GM12878 (cell line): Measurements from ENCODE around the gene HADHA. TPM values are rescaled to one million over a fixed set of nuclear protein-coding genes. Genes with fewer than 3 reads are reported as not detected.

Experiments used
- ATAC-seq: fragments of 200-7000 bp; cut with Tn5 transposase; 3 replicates; pipeline ENCODE4 v1.9.1; 2020; ENCODE audit warnings: mild to moderate bottlenecking, moderate library complexity
- BruUV-seq: library from RNA; stranded (reverse); fragments of 400-500 nt; replicated peaks from 2 replicates; lab custom pipeline; 2021; lab: Mats Ljungman, UMichigan
- CTCF ChIA-PET: fragments of 300-600 bp; sonication (Branson Sonifier 250); formaldehyde crosslinking; extraction: SDS; loops from one replicate; lab custom pipeline; 2021; ENCODE audit warnings: inconsistent platforms; lab: Yijun Ruan, JAX
- POLR2A ChIA-PET: fragments of 350-600 bp; formaldehyde crosslinking; extraction: SDS; loops from one replicate; lab custom pipeline; 2021; ENCODE audit warnings: inconsistent platforms; lab: Charles Lee
- RAD21 ChIA-PET: fragments of 300-600 bp; sonication (Branson Sonifier 250); formaldehyde crosslinking; loops from one replicate; lab custom pipeline; 2023; ENCODE audit warnings: antibody characterized with exemption; ENCODE audit not compliant: unreplicated experiment; lab: Charles Lee
- SMC1A ChIA-PET: fragments of 300-600 bp; sonication (Branson Sonifier 250); formaldehyde crosslinking; loops from one replicate; lab custom pipeline; 2023; ENCODE audit not compliant: unreplicated experiment, uncharacterized antibody; lab: Charles Lee
- DNase-seq: peaks from one replicate; pipeline ENCODE4 v3.0.0-alpha.2; 2011; ENCODE audit warnings: low read depth, low spot score
- FAIRE-seq: peaks from 3 replicates; lab custom pipeline; 2011; peaks lifted over from hg19 to GRCh38; lab: Jason Lieb, UNC
- H2AFZ ChIP-seq: 2 replicates; pipeline ENCODE4 v1.6.0; 2011; ENCODE audit warnings: low read depth, low read length, control low read depth; ENCODE audit not compliant: control insufficient read depth
- H3K27ac ChIP-seq: 2 replicates; pipeline ENCODE4 v1.5.1; 2011; ENCODE audit warnings: control low read depth; ENCODE audit not compliant: control insufficient read depth, insufficient read depth
- H3K27me3 ChIP-seq, 2 experiments: replicated peaks in 1 of 2; 2 replicates each; pipeline versions ENCODE4 v1.6.0 to v1.6.1; 2011; ENCODE audit warnings: low read length in 1 of 2; ENCODE audit not compliant: control insufficient read depth in 2 of 2, insufficient read depth in 2 of 2
- H3K36me3 ChIP-seq, 2 experiments: 2 replicates each; pipeline ENCODE4 v1.5.1; 2011; ENCODE audit warnings: low read length in 1 of 2; ENCODE audit not compliant: control insufficient read depth in 2 of 2, insufficient read depth in 2 of 2
- H3K4me1 ChIP-seq: 2 replicates; pipeline ENCODE4 v1.6.1; 2011; ENCODE audit warnings: mild to moderate bottlenecking, low read length, moderate library complexity, mixed read lengths; ENCODE audit not compliant: control insufficient read depth, insufficient read depth
- H3K4me2 ChIP-seq: 2 replicates; pipeline ENCODE4 v1.6.0; 2011; ENCODE audit warnings: control low read depth; ENCODE audit not compliant: control insufficient read depth, insufficient read depth
- H3K4me3 ChIP-seq: fragments of 200-600 bp; sonication (generic); 2 replicates; pipeline ENCODE4 v1.5.1; 2016
- H3K79me2 ChIP-seq: 2 replicates; pipeline ENCODE4 v1.6.0; 2011; ENCODE audit warnings: low read length; ENCODE audit not compliant: control insufficient read depth, insufficient read depth
- H3K9ac ChIP-seq: 2 replicates; pipeline ENCODE4 v1.8.0; 2011; ENCODE audit warnings: low read length, control low read depth, mixed read lengths; ENCODE audit not compliant: control insufficient read depth, insufficient read depth
- H3K9me3 ChIP-seq: replicated peaks from 3 replicates; pipeline ENCODE4 v1.5.1; 2011; ENCODE audit warnings: mild to moderate bottlenecking, low read length; ENCODE audit not compliant: control insufficient read depth, insufficient read depth
- H4K20me1 ChIP-seq: 2 replicates; pipeline ENCODE4 v1.6.0; 2011; ENCODE audit not compliant: control insufficient read depth, insufficient read depth
- BACH1 ChIP-seq: fragments of 450-650 bp; IDR thresholded peaks from 2 replicates; pipeline ENCODE4 v1.6.1; 2017; ENCODE audit warnings: mild to moderate bottlenecking, borderline replicate concordance
- BHLHE40 ChIP-seq, 2 experiments: fragments of 450-650 bp in 1 of 2; IDR thresholded peaks; 2 replicates each; pipeline ENCODE4 v1.6.1; 2011 to 2017; ENCODE audit warnings: low read depth in 2 of 2, borderline replicate concordance in 1 of 2, improper control_type of control experiment in 1 of 2, low read length in 1 of 2, mild to moderate bottlenecking in 1 of 2
- BMI1 ChIP-seq: fragments of 450-650 bp; IDR thresholded peaks from 2 replicates; pipeline ENCODE4 v1.6.1; 2016; ENCODE audit warnings: mild to moderate bottlenecking, moderate library complexity, borderline replicate concordance
- CBX5 ChIP-seq: sonication (generic); IDR thresholded peaks from 2 replicates; pipeline ENCODE4 v1.6.1; 2016; ENCODE audit warnings: low read depth, moderate library complexity, mild to moderate bottlenecking, inconsistent platforms
- DPF2 ChIP-seq: fragments of 450-650 bp; IDR thresholded peaks from 2 replicates; pipeline ENCODE4 v1.6.1; 2017; ENCODE audit warnings: mild to moderate bottlenecking
- IKZF1 ChIP-seq: fragments of 450-650 bp; conservative IDR thresholded peaks from 2 replicates; pipeline ENCODE4 v1.6.1; 2017; ENCODE audit warnings: antibody characterized with exemption, mild to moderate bottlenecking
- IKZF2 ChIP-seq, 2 experiments: fragments of 450-650 bp; IDR thresholded peaks; 2 replicates each; pipeline ENCODE4 v1.6.1; 2017; ENCODE audit warnings: mild to moderate bottlenecking in 2 of 2, moderate library complexity in 2 of 2
- MEF2A ChIP-seq: IDR thresholded peaks from 2 replicates; pipeline ENCODE4 v1.6.1; 2011; ENCODE audit warnings: low read depth, mild to moderate bottlenecking, low read length, moderate library complexity; ENCODE audit not compliant: insufficient read depth
- MEF2B ChIP-seq: fragments of 450-650 bp; IDR thresholded peaks from 2 replicates; pipeline ENCODE4 v1.6.1; 2018; ENCODE audit warnings: mild to moderate bottlenecking, moderate library complexity; ENCODE audit not compliant: partially characterized antibody, poor library complexity, severe bottlenecking
- MTA2 ChIP-seq: fragments of 450-650 bp; IDR thresholded peaks from 2 replicates; pipeline ENCODE4 v1.6.1; 2016; ENCODE audit warnings: low read depth, mild to moderate bottlenecking, moderate library complexity
- RUNX3 ChIP-seq: IDR thresholded peaks from 2 replicates; pipeline ENCODE4 v1.6.1; 2012; ENCODE audit warnings: low read length, inconsistent platforms
- SMAD1 ChIP-seq: fragments of 450-650 bp; IDR thresholded peaks from 2 replicates; pipeline ENCODE4 v1.6.1; 2018; ENCODE audit warnings: mild to moderate bottlenecking, low read depth; ENCODE audit not compliant: partially characterized antibody
- SP1 ChIP-seq: IDR thresholded peaks from one replicate; pipeline ENCODE4 v1.6.1; 2011; ENCODE audit warnings: low read depth, low read length
- SPI1 ChIP-seq: IDR thresholded peaks from 2 replicates; pipeline ENCODE4 v1.6.1; 2011; ENCODE audit warnings: low read depth, mild to moderate bottlenecking, low read length, moderate library complexity, borderline replicate concordance; ENCODE audit not compliant: insufficient read depth
- TCF7 ChIP-seq: IDR thresholded peaks from 2 replicates; pipeline ENCODE4 v1.6.1; 2014; ENCODE audit warnings: antibody characterized with exemption, borderline replicate concordance
- ZBTB33 ChIP-seq: fragments of 450-650 bp; IDR thresholded peaks from 2 replicates; pipeline ENCODE4 v1.6.1; 2017; ENCODE audit warnings: mild to moderate bottlenecking
- ZNF24 ChIP-seq: fragments of 450-650 bp; IDR thresholded peaks from 2 replicates; pipeline ENCODE4 v1.6.1; 2017; ENCODE audit warnings: antibody characterized with exemption, mild to moderate bottlenecking
- ZNF274 ChIP-seq: IDR thresholded peaks from one replicate; pipeline ENCODE4 v1.8.0; 2011; ENCODE audit not compliant: insufficient read length, insufficient read depth
- WGBS: methylation state at CpG from one replicate; pipeline ENCODE4 v1.1.6; 2016; ENCODE audit warnings: low lambda C conversion rate; ENCODE audit not compliant: insufficient replicate concordance, insufficient coverage; ENCODE audit errors: missing lambda C conversion rate; 5-methylcytosine and 5-hydroxymethylcytosine counted together
- in situ Hi-C: fragments of 300-500 bp; cut with MboI; formaldehyde crosslinking; loops from 9 replicates; pipeline ENCODE4 v1.14.3; 2018; ENCODE audit warnings: mixed read lengths
- intact Hi-C: fragments of 100-400 bp; cut with micrococcal nuclease; formaldehyde crosslinking; loops from one replicate; pipeline ENCODE4 v1.14.2; 2022; ENCODE audit not compliant: unreplicated experiment
- polyA plus RNA-seq, 11 experiments: library from polyadenylated mRNA; depleted of rRNA in 4 of 11; unstranded in 6 of 11; stranded (reverse) in 5 of 11; fragments of >200 nt; fragmentation: Nextera tagmentation in 4 of 11; fragmentation: Illumina TruSeq in 1 of 11; extraction: Ambion mirVana in 4 of 11; extraction: Trizol in 1 of 11; gene quantifications; 1 replicate in 1 of 11; 2 replicates in 10 of 11; pipeline versions ENCODE4 v1.2.1 to v1.2.3, GENCODE V29; 2011 to 2016; ENCODE audit warnings: inconsistent platforms in 2 of 11, missing spikeins in 2 of 11, low read depth in 1 of 11
- total RNA-seq, 4 experiments: library from RNA; depleted of rRNA in 3 of 4; stranded (reverse); fragments of >200 nt in 3 of 4; fragmentation: Illumina TruSeq in 1 of 4; extraction: Trizol in 1 of 4; gene quantifications; 2 replicates each; pipeline versions ENCODE4 v1.2.1 to v1.2.3, GENCODE V29; 2013 to 2021
- TF ChIP-seq, protein P1 (sequence below): fragments of 450-650 bp; IDR thresholded peaks from 2 replicates; pipeline ENCODE4 v1.6.1; 2017; ENCODE audit warnings: low read depth, mild to moderate bottlenecking, moderate library complexity
- TF ChIP-seq, protein P2 (sequence below): IDR thresholded peaks from 2 replicates; pipeline ENCODE4 v1.6.1; 2012; ENCODE audit warnings: low read length, inconsistent platforms

HADHA gene
- total and polyA plus RNA-seq, 10 of the 15 experiments (the other 5 are each of a cell fraction or from before 2014, with no cell fraction given): 109 to 207 (median 165) TPM

DNA sequence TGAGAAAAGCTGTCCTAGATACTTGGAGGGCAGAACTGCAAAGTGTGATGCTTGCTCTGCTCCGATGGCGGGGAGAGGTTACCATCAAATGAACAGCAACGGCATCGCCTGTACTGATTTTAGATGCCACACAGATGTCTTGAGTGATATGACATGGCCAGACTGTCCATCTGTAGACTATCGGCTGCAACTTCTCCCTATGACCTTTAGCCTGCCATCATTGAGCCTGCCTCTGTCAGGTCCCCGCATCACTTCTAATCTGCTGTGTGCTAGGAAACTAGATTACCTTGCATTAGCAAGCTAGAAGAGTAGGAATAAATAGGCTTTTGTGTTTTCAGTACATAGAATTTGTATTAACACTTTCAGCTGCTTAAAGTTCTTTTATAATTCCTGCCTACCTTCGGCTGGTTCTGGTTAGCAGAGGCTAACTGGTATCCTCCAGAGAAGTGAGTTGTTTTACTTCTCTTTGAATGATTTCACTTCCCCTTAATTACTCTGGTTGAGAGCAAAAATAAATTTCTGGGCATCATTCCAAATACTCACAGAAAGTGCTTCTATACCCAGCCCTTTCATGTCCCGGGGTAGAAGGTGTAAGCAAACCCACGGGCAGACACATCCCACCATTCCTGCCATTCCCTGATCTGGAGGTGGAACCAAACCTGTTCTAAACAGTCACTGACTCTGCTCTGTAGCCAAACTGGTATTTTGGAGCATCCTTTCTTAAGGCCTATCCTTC lies 47.6 kb downstream of the HADHA start:
- ChIA-PET SMC1A (no interaction called here), POLR2A (no interaction called here), RAD21 (no interaction called here), CTCF (interaction anchor here (1.5 kb wide), 1 partner anchor 12 kb away, joined by 5 read pairs; no protein-coding TSS in a partner anchor)
- in situ Hi-C loops (no loop called here), intact Hi-C loops (no loop called here)
- no peak overlapping the region for H3K27ac ChIP-seq
- ATAC-seq (peak; percentile 91), FAIRE-seq (peak; percentile 74), DNase-seq (peak; percentile 46)
- peaks cover 16% of the 10 kb centered on the region for H3K9me3 ChIP-seq
- no TSS peak for BruUV-seq
- 67% methylated on average over 9 of the region's 9 CpGs for WGBS
- H2AFZ ChIP-seq: no peak overlapping the region
- H3K9ac ChIP-seq: no peak overlapping the region
- no peaks in the 10 kb centered on the region for H4K20me1 ChIP-seq
- H3K4me3 ChIP-seq: no peak overlapping the region
- H3K79me2 ChIP-seq: no peaks in the 10 kb centered on the region
- peaks cover 7% of the 10 kb centered on the region; the same call in 1 of the 2 replicates for H3K4me1 ChIP-seq
- H3K36me3 ChIP-seq: peaks cover 17 to 70% of the 10 kb centered on the region in 2 experiments; a peak in 3 of 4 replicates
- H3K4me2 ChIP-seq: no peak overlapping the region
- H3K27me3 ChIP-seq: no peaks in the 10 kb centered on the region
- TF ChIP-seq MTA2: peak; percentile 47; the same call in 1 of the 2 replicates
- TF ChIP-seq, protein P1, sequence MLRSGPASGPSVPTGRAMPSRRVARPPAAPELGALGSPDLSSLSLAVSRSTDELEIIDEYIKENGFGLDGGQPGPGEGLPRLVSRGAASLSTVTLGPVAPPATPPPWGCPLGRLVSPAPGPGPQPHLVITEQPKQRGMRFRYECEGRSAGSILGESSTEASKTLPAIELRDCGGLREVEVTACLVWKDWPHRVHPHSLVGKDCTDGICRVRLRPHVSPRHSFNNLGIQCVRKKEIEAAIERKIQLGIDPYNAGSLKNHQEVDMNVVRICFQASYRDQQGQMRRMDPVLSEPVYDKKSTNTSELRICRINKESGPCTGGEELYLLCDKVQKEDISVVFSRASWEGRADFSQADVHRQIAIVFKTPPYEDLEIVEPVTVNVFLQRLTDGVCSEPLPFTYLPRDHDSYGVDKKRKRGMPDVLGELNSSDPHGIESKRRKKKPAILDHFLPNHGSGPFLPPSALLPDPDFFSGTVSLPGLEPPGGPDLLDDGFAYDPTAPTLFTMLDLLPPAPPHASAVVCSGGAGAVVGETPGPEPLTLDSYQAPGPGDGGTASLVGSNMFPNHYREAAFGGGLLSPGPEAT: peak; percentile 81
- TF ChIP-seq IKZF2 (IDR thresholded peaks at IDR 0.05): peak; percentile 54 to 60; a peak in 3 of 4 replicates
- TF ChIP-seq BACH1: 0 out of 2 replicates have a peak, but pooled peaks have one; percentile 50
- TF ChIP-seq RUNX3: peak; percentile 39; the same call in 1 of the 2 replicates
- TF ChIP-seq DPF2: peak; percentile 69
- TF ChIP-seq CBX5: peak; percentile 97
- TF ChIP-seq, protein P2, sequence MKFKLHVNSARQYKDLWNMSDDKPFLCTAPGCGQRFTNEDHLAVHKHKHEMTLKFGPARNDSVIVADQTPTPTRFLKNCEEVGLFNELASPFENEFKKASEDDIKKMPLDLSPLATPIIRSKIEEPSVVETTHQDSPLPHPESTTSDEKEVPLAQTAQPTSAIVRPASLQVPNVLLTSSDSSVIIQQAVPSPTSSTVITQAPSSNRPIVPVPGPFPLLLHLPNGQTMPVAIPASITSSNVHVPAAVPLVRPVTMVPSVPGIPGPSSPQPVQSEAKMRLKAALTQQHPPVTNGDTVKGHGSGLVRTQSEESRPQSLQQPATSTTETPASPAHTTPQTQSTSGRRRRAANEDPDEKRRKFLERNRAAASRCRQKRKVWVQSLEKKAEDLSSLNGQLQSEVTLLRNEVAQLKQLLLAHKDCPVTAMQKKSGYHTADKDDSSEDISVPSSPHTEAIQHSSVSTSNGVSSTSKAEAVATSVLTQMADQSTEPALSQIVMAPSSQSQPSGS: 0 out of 2 replicates have a peak, but pooled peaks have one; percentile 29
- no peak for TF ChIP-seq SP1
- TF ChIP-seq MEF2B: peak; percentile 78
- TF ChIP-seq SMAD1: peak; percentile 95
- TF ChIP-seq SPI1: peak; percentile 94
- no peak for TF ChIP-seq ZBTB33
- TF ChIP-seq ZNF24: peak; percentile 42; the same call in 1 of the 2 replicates
- TF ChIP-seq TCF7: no peak
- no peak for TF ChIP-seq BMI1
- no peak for TF ChIP-seq ZNF274
- peak; percentile 51; the same call in 1 of the 2 replicates for TF ChIP-seq IKZF1
- 0 out of 4 replicates have a peak, but pooled peaks of 1 of the 2 experiments have one; percentile 8 for TF ChIP-seq BHLHE40 (IDR thresholded peaks at IDR 0.05; ENCODE audit: borderline replicate concordance in 1 of 2, low read depth in 2 of 2, low read length in 1 of 2)
- peak; percentile 65 for TF ChIP-seq MEF2A
